ENCODE results near the gene GALR3. TPM values are rescaled to one million over a fixed set of nuclear protein-coding genes. Genes with fewer than 3 reads are reported as not detected.

Gene GALR3
- total RNA-seq, 1 experiment from 2014 or later: 0.31 TPM

- H3K4me3 ChIP-seq: no peak overlapping the region
- TF ChIP-seq CTCF (conservative IDR thresholded peaks at IDR 0.05): no peak
- no peak for TF ChIP-seq EZH2 (IDR thresholded peaks at IDR 0.05; ENCODE audit: low read depth)
- H3K79me2 ChIP-seq (ENCODE audit: low read depth): no peaks in the 10 kb centered on the region
- H2AFZ ChIP-seq: no peak overlapping the region
- H3K9me2 ChIP-seq (ENCODE audit: insufficient read depth): no peaks in the 10 kb centered on the region
- no peaks in the 10 kb centered on the region for H3K9me3 ChIP-seq (ENCODE audit: insufficient read depth, low read depth)
- BruUV-seq (replicated peaks): no TSS peak
- no peak overlapping the region for H3K27ac ChIP-seq
- H3K36me3 ChIP-seq (ENCODE audit: low read depth): no peaks in the 10 kb centered on the region
- intact Hi-C loops (cut with micrococcal nuclease; ENCODE audit: unreplicated experiment): no loop called here
- POLR2A ChIA-PET (ENCODE audit: unreplicated experiment): no interaction called here
- H4K20me1 ChIP-seq (ENCODE audit: insufficient read depth): no peaks in the 10 kb centered on the region
- H3K27me3 ChIP-seq (ENCODE audit: insufficient read depth, low read depth): no peaks in the 10 kb centered on the region
- H3K4me2 ChIP-seq: no peak overlapping the region
- DNase-seq: no peak
- H3K4me1 ChIP-seq (replicated peaks; ENCODE audit: insufficient read depth): peaks cover 5% of the 10 kb centered on the region
- CTCF ChIA-PET: interaction anchor here (0.7 kb wide), 3 partner anchors 17 to 190 kb away, joined by 4 to 9 read pairs (median 6); no protein-coding TSS in a partner anchor
- peaks cover 15% of the 10 kb centered on the region; the same call in 1 of the 2 replicates for H3F3A ChIP-seq (ENCODE audit: insufficient read depth, low read depth)
Observed at GRCh38 chr22:37820350-37820749, 2.8 kb upstream of the GALR3 start.

- Histone ChIP-seq H3K4me2 (no peak overlapping the region), H3K4me1 (replicated peaks; ENCODE audit: insufficient read depth) (peaks cover 5% of the 10 kb centered on the region), H3F3A (ENCODE audit: insufficient read depth, low read depth) (peaks cover 22% of the 10 kb centered on the region), H4K20me1 (ENCODE audit: insufficient read depth) (no peaks in the 10 kb centered on the region), H3K9me3 (ENCODE audit: insufficient read depth, low read depth) (no peaks in the 10 kb centered on the region), H3K9me2 (ENCODE audit: insufficient read depth) (no peaks in the 10 kb centered on the region), H3K27ac (no peak overlapping the region), H3K27me3 (ENCODE audit: insufficient read depth, low read depth) (no peaks in the 10 kb centered on the region), H3K4me3 (no peak overlapping the region), H2AFZ (no peak overlapping the region), H3K36me3 (ENCODE audit: low read depth) (no peaks in the 10 kb centered on the region), H3K79me2 (ENCODE audit: low read depth) (no peaks in the 10 kb centered on the region)
- TF ChIP-seq EZH2 (IDR thresholded peaks at IDR 0.05; ENCODE audit: low read depth) (no peak), CTCF (conservative IDR thresholded peaks at IDR 0.05) (no peak)
- no peak for DNase-seq
- intact Hi-C loops (cut with micrococcal nuclease; ENCODE audit: unreplicated experiment): no loop called here
- ChIA-PET POLR2A (ENCODE audit: unreplicated experiment) (interaction anchor here (0.7 kb wide), 1 partner anchor 22 kb away, joined by 3 read pairs; the partner anchor contains the start of gene ANKRD54), CTCF (interaction anchor here (0.7 kb wide), 1 partner anchor 1321 kb away, joined by 6 read pairs; no protein-coding TSS in a partner anchor)
- BruUV-seq (replicated peaks): no TSS peak
Observed at GRCh38 chr22:37822079-37822833, 926 bp upstream of the GALR3 start.

GRCh38 chr22:37824674-37825641 is 1.8 kb downstream of the GALR3 start:
- no peaks in the 10 kb centered on the region for H3K9me2 ChIP-seq (ENCODE audit: insufficient read depth)
- no peaks in the 10 kb centered on the region for H4K20me1 ChIP-seq (ENCODE audit: insufficient read depth)
- ChIA-PET POLR2A (ENCODE audit: unreplicated experiment) (interaction anchor here (0.6 to 0.7 kb wide), 3 partner anchors 43 to 227 kb away, joined by 6 to 28 read pairs (median 17); no protein-coding TSS in a partner anchor), CTCF (interaction anchor here (0.7 kb wide), 1 partner anchor 18 kb away, joined by 11 read pairs; no protein-coding TSS in a partner anchor)
- H3K36me3 ChIP-seq (ENCODE audit: low read depth): no peaks in the 10 kb centered on the region
- no peak overlapping the region for H3K27ac ChIP-seq
- H3K9me3 ChIP-seq (ENCODE audit: insufficient read depth, low read depth): no peaks in the 10 kb centered on the region
- no peak overlapping the region for H3K4me3 ChIP-seq
- H3F3A ChIP-seq (ENCODE audit: insufficient read depth, low read depth): peaks cover 30% of the 10 kb centered on the region
- no TSS peak for BruUV-seq (replicated peaks)
- intact Hi-C loops (cut with micrococcal nuclease; ENCODE audit: unreplicated experiment): no loop called here
- H2AFZ ChIP-seq: no peak overlapping the region
- H3K4me2 ChIP-seq: no peak overlapping the region
- TF ChIP-seq CTCF (conservative IDR thresholded peaks at IDR 0.05): no peak
- TF ChIP-seq EZH2 (IDR thresholded peaks at IDR 0.05; ENCODE audit: low read depth): no peak
- no peak for DNase-seq
- no peaks in the 10 kb centered on the region for H3K27me3 ChIP-seq (ENCODE audit: insufficient read depth, low read depth)
- no peaks in the 10 kb centered on the region for H3K4me1 ChIP-seq (replicated peaks; ENCODE audit: insufficient read depth)
- H3K79me2 ChIP-seq (ENCODE audit: low read depth): no peaks in the 10 kb centered on the region
